Type B pancreatic cell (in vitro differentiated cells): ENCODE measurements around the gene ARID1A. TPM values are rescaled to one million over a fixed set of nuclear protein-coding genes. Genes with fewer than 3 reads are reported as not detected.

ENCODE experiments used
- DNase-seq: peaks from one replicate; pipeline ENCODE4 v3.0.0; 2021; ENCODE audit warnings: mixed read lengths; ENCODE audit not compliant: unreplicated experiment; ENCODE audit errors: extremely low spot score
- H3K27ac Mint-ChIP-seq: 2 replicates; pipeline ENCODE4 v1.8.0; 2021; ENCODE audit warnings: mild to moderate bottlenecking, mixed read lengths
- H3K27me3 Mint-ChIP-seq: 2 replicates; pipeline ENCODE4 v1.8.0; 2021; ENCODE audit warnings: mixed read lengths
- H3K36me3 Mint-ChIP-seq: 2 replicates; pipeline ENCODE4 v1.8.0; 2021; ENCODE audit warnings: mixed read lengths
- H3K4me1 Mint-ChIP-seq: one replicate; pipeline ENCODE4 v1.8.0; 2021; ENCODE audit warnings: mixed read lengths; ENCODE audit not compliant: unreplicated experiment
- H3K4me3 Mint-ChIP-seq: 2 replicates; pipeline ENCODE4 v1.8.0; 2021; ENCODE audit warnings: mild to moderate bottlenecking, mixed read lengths
- H3K9me3 Mint-ChIP-seq: 2 replicates; pipeline ENCODE4 v1.8.0; 2021; ENCODE audit warnings: mixed read lengths
- CTCF ChIP-seq: fragments of 200-600 bp; sonication (generic); conservative IDR thresholded peaks from 2 replicates; pipeline ENCODE4 v1.5.0; 2021; ENCODE audit warnings: antibody characterized with exemption, mild to moderate bottlenecking
- total RNA-seq: library from RNA; stranded (reverse); gene quantifications from 2 replicates; pipeline ENCODE4 v1.2.1, GENCODE V29; 2021; ENCODE audit warnings: low replicate concordance

Gene ARID1A
- total RNA-seq, 1 donor from 2014 or later, result 121 TPM

GRCh38 chr1:26733392-26733791, 37.6 kb downstream of the ARID1A start:
- no peaks in the 10 kb centered on the region for H3K9me3 Mint-ChIP-seq
- H3K27me3 Mint-ChIP-seq, result no peaks in the 10 kb centered on the region
- no peak for DNase-seq
- H3K36me3 Mint-ChIP-seq, result peaks cover 25% of the 10 kb centered on the region
- peaks cover 7% of the 10 kb centered on the region for H3K4me1 Mint-ChIP-seq
- TF ChIP-seq CTCF, result no peak
- H3K27ac Mint-ChIP-seq, result peak overlapping the region; percentile 17
- H3K4me3 Mint-ChIP-seq, result no peak overlapping the region

GRCh38 chr1:26733982-26734381, 38.2 kb downstream of the ARID1A start:
- H3K27me3 Mint-ChIP-seq, result no peaks in the 10 kb centered on the region
- no peak for DNase-seq
- no peak for TF ChIP-seq CTCF
- H3K27ac Mint-ChIP-seq, result peak overlapping the region; percentile 17
- peaks cover 25% of the 10 kb centered on the region for H3K36me3 Mint-ChIP-seq
- no peaks in the 10 kb centered on the region for H3K9me3 Mint-ChIP-seq
- no peak overlapping the region for H3K4me3 Mint-ChIP-seq
- H3K4me1 Mint-ChIP-seq, result peaks cover 2% of the 10 kb centered on the region

GRCh38 chr1:26734501-26735058, 38.8 kb downstream of the ARID1A start:
- DNase-seq, result no peak
- H3K36me3 Mint-ChIP-seq, result peaks cover 29% of the 10 kb centered on the region

GRCh38 chr1:26739329-26739914, 43.6 kb downstream of the ARID1A start:
- Mint-ChIP-seq H3K9me3 (no peaks in the 10 kb centered on the region), H3K4me1 (peaks cover 12% of the 10 kb centered on the region), H3K4me3 (no peak overlapping the region), H3K36me3 (peaks cover 40% of the 10 kb centered on the region), H3K27me3 (no peaks in the 10 kb centered on the region), H3K27ac (no peak overlapping the region)
- no peak for TF ChIP-seq CTCF
- no peak for DNase-seq

More at GRCh38 chr1:26734501-26735058, 38.8 kb downstream of the ARID1A start:
- no peak for TF ChIP-seq CTCF
- Mint-ChIP-seq H3K4me3 (no peak overlapping the region), H3K27ac (peak overlapping the region; percentile 17), H3K4me1 (no peaks in the 10 kb centered on the region), H3K9me3 (no peaks in the 10 kb centered on the region), H3K27me3 (no peaks in the 10 kb centered on the region)

GRCh38 chr1:26740023-26740634, 44.3 kb downstream of the ARID1A start:
- peaks cover 42% of the 10 kb centered on the region for H3K36me3 Mint-ChIP-seq
- no peaks in the 10 kb centered on the region for H3K27me3 Mint-ChIP-seq
- peaks cover 12% of the 10 kb centered on the region for H3K4me1 Mint-ChIP-seq
- no peak for DNase-seq
- TF ChIP-seq CTCF, result no peak
- H3K27ac Mint-ChIP-seq, result peak overlapping the region; percentile 2
- no peaks in the 10 kb centered on the region for H3K9me3 Mint-ChIP-seq
- H3K4me3 Mint-ChIP-seq, result no peak overlapping the region
